Brain microvascular endothelial cell (primary cell): Measurements from ENCODE around the gene POLE.

Source experiments
- DNase-seq: peaks from one replicate; pipeline ENCODE4 v3.0.0-alpha.2; 2020
- H3K27ac ChIP-seq: fragments of 250-450 bp; sonication (Bioruptor Pico); 2 replicates; pipeline ENCODE4 v1.5.1; 2020; ENCODE audit warnings: mild to moderate bottlenecking, moderate library complexity
- H3K27me3 ChIP-seq: fragments of 250-450 bp; sonication (Bioruptor Pico); replicated peaks from 2 replicates; pipeline ENCODE4 v1.5.1; 2020; ENCODE audit warnings: mild to moderate bottlenecking
- H3K36me3 ChIP-seq: fragments of 250-450 bp; sonication (Bioruptor Pico); replicated peaks from 2 replicates; pipeline ENCODE4 v1.5.1; 2020; ENCODE audit warnings: mild to moderate bottlenecking
- H3K4me3 ChIP-seq: 2 replicates; pipeline ENCODE4 v1.5.1; 2011; ENCODE audit warnings: low read depth, mild to moderate bottlenecking, control low read depth, low read length, moderate library complexity
- in situ Hi-C: cut with HindIII; loops from 2 replicates; pipeline ENCODE4 v1.10.0; 2017; ENCODE audit warnings: low sequenced_read_pairs, low pct_ligation_motif_present
- TF ChIP-seq, protein P1 (sequence below): IDR thresholded peaks from 2 replicates; pipeline ENCODE4 v1.5.1; 2011; ENCODE audit warnings: low read depth, mild to moderate bottlenecking, moderate library complexity, low read length, control low read depth, inconsistent platforms; ENCODE audit errors: missing control alignments

Gene POLE

DNA sequence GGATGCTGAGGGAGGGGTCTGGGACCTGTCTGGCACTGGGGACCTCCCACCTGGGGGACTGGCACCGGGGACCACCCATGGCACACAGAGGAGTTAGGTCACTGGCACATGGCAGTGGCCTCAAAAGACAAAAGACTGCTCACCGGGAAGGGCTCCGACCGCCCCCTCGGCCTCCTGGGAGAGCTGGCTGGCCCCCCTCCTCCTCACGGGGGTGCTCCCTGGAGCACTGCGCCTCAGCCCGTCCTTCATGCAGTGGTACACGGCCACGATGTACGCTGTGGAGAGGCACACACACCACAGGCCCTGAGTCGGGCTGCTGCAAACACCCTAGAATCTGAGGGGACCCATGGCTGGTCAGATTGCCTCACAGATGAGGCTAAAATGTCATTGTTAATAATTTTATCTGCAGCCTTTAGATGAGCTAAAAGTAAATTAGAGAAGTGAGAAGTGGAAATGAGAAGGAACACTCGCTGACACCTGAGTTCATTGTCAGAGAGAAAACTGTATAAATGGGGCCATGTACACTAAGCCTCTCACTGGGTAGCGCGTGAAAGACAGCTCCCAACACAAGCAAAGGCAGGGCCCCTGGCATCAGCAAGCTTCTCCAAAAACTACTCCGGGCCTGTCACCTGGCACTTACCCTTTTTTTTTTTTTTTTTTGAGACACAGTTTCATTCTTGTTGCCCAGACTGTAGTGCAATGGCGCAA is 54.5 kb downstream of the POLE start:
- Histone ChIP-seq H3K4me3 (no peak overlapping the region), H3K27ac (no peak overlapping the region), H3K36me3 (peaks cover 14% of the 10 kb centered on the region), H3K27me3 (no peaks in the 10 kb centered on the region)
- TF ChIP-seq, protein P1, sequence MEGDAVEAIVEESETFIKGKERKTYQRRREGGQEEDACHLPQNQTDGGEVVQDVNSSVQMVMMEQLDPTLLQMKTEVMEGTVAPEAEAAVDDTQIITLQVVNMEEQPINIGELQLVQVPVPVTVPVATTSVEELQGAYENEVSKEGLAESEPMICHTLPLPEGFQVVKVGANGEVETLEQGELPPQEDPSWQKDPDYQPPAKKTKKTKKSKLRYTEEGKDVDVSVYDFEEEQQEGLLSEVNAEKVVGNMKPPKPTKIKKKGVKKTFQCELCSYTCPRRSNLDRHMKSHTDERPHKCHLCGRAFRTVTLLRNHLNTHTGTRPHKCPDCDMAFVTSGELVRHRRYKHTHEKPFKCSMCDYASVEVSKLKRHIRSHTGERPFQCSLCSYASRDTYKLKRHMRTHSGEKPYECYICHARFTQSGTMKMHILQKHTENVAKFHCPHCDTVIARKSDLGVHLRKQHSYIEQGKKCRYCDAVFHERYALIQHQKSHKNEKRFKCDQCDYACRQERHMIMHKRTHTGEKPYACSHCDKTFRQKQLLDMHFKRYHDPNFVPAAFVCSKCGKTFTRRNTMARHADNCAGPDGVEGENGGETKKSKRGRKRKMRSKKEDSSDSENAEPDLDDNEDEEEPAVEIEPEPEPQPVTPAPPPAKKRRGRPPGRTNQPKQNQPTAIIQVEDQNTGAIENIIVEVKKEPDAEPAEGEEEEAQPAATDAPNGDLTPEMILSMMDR, result no peak
- in situ Hi-C loops, result no loop called here
- DNase-seq, result no peak

DNA sequence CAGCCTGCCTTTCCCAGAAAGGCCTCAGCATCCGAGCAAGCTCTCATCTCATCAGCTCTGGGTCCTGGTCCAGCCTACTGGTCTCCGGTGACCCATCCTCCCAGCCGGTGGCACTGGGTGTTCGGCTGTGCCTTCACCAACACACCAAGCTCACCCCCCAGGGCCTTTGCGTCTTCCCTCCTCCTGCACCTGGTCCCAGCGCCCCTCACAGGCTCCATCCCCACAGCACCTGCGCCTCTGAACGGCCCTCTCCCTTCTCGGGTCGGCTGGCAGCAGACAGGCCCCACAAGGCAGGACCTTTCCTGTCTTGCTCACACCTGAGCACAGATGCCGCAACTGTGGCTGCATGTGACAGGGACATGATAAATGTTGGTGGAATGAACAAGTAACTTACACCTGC is 55.5 kb downstream of the POLE start:
- H3K27me3 ChIP-seq, result no peaks in the 10 kb centered on the region
- in situ Hi-C loops, result no loop called here
- DNase-seq, result no peak
- TF ChIP-seq, protein P1, result no peak
- no peak overlapping the region for H3K4me3 ChIP-seq
- H3K36me3 ChIP-seq, result peaks cover 9% of the 10 kb centered on the region
- H3K27ac ChIP-seq, result no peak overlapping the region

DNA sequence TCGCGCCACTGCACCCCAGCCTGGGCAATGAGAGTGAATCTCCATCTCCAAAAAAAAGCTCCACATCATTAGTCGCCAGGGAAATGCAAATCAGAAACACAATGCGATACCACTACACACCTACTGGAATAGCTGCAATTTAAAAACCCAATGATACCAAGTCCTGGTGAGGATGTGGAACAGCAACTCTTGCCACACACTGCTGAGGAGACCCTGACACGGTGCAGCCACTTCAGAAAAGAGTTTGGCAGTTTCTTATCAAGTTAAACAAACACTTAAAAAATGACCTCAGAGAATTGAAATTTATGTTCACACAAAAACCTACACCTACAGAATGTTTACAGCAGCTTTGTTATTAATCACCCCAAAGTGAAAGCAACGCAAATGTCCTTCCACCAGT is 56.5 kb downstream of the POLE start:
- DNase-seq, result no peak
- Histone ChIP-seq H3K36me3 (peaks cover 9% of the 10 kb centered on the region), H3K4me3 (no peak overlapping the region), H3K27me3 (no peaks in the 10 kb centered on the region), H3K27ac (no peak overlapping the region)
- in situ Hi-C loops, result no loop called here
- TF ChIP-seq, protein P1, result no peak

- peaks cover 9% of the 10 kb centered on the region for H3K36me3 ChIP-seq
- TF ChIP-seq, protein P1, result no peak
- H3K27me3 ChIP-seq, result no peaks in the 10 kb centered on the region
- H3K4me3 ChIP-seq, result no peak overlapping the region
- no peak overlapping the region for H3K27ac ChIP-seq
- in situ Hi-C loops, result no loop called here
- no peak for DNase-seq
Measured at GRCh38 chr12:132629330-132629729, 57.8 kb downstream of the POLE start.

GRCh38 chr12:132625731-132626430 is 61.3 kb downstream of the POLE start:
- H3K27me3 ChIP-seq, result no peaks in the 10 kb centered on the region
- in situ Hi-C loops, result no loop called here
- no peak overlapping the region for H3K27ac ChIP-seq
- H3K36me3 ChIP-seq, result no peaks in the 10 kb centered on the region
- TF ChIP-seq, protein P1, result no peak
- H3K4me3 ChIP-seq, result no peak overlapping the region
- DNase-seq, result no peak
